ENCODE data around the gene P4HA2. TPM values are rescaled to one million over a fixed set of nuclear protein-coding genes. Genes with fewer than 3 reads are reported as not detected.

P4HA2 gene
- 64.2 and 71.1 TPM in 2 replicates for total RNA-seq (2014; rRNA removed; shearing (Covaris generic); ENCODE audit: low replicate concordance)

DNA sequence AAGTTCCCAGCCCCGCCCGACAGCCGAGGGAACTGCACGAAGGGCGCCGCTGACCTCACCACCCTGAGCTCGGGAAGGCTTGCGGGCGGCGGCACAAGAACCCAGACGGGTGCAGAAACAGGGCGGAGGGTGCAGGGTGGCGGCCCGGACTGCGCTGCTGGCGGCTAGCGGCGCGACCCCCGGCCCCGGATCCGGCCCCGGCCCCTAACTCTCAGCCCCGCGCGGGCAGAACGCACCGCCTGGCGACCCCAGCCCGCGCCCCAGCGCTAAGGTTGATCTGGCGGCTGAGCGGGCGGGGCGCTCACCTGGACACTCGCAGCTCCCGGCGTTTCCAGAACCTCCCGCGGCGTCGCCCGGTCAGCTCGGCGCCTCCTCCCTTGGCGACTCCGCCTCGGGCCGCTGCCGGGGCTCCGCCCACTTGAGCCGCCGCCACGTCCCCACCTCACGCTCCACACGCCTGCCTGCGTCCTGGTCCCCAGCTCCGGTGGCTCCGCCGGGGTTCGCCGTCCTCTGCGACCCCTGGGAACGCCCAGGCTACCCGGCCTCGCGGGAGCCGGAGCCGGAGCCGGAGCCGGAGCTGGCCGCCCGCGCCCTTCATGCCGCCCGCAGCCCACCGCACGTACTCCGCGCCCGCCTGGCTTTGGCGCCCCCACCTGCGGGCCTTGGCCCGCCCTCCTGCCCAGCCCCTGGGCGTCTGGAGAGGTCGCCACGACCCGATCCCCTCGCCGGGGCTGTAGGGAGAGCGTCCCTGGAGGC, at the start of gene P4HA2:
TSS of gene P4HA2 (minus strand) at position 369 of the 756 bp plus-strand sequence. CDS start 9,227 bp downstream, outside the sequence.
- in situ Hi-C loops (cut with HindIII; ENCODE audit: low pct_unique_long_range_greater_than_20kb, low sequenced_read_pairs), result no loop called here
- peak; percentile 82 for DNase-seq (ENCODE audit: low read depth)

DNA sequence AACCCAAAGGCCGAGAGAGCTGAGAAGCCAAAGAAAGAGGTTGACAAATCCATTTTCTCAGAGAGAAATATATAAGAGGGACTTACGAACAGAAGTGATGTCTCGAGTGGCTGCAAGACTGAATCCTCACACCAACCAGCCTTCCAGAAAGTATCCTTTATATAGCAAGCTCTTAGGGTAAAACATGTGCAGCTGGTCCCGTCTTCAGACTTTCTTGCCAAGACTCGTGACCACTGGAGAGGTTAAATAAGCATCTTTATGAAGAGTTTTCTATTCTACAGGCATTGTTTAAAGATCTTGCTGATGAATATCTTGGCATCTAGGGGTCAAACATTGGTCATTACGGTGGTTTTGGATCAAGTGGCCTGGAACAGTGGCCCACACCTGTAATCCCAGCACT, 49.6 kb upstream of the P4HA2 start:
- DNase-seq (ENCODE audit: low read depth), result no peak
- in situ Hi-C loops (cut with HindIII; ENCODE audit: low pct_unique_long_range_greater_than_20kb, low sequenced_read_pairs), result loop anchor here (10.0 kb wide), 1 partner anchor 58 kb away; no protein-coding TSS in a partner anchor

DNA sequence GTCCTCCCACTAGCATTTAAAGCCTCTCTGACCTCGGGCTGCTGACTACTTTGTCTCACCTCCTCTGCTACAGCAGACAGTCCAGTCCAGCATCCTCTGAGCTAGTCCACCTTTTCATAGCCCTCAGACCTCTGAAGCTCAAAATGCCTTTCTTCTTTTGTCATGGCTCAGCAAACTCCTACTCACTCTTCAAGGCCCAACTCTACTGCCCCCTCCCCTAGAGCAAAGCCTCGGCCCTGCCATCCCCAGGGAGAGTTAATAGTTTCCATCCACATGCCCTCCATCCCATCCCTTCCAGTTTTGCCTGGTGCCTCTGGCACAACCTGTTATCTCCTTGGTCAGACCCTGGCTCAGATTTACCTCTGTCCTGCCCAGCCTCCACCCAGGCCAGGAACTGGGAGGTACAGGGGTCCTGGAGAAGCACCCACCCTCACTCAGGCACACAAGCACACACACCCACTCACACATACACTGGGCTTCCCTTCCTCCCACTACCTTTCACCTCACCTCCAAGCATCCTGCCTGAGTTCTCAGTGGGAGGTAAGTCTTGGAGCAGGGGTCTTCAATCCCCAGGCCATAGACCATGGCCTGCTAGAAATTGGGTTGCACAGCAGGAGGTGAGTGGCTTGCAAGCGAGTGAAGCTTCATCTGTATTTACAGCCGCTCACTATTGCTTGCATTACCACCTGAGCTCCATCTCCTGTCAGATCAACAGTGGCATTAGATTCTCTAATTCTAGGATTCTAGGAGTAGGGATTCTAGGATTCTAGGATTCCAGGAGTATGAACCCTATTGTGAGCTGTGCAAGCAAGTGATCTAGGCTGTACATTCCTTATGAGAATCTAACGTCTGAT, 47.9 kb upstream of the P4HA2 start:
- in situ Hi-C loops (cut with HindIII; ENCODE audit: low pct_unique_long_range_greater_than_20kb, low sequenced_read_pairs), result loop anchor here (10.0 kb wide), 1 partner anchor 59 kb away; no protein-coding TSS in a partner anchor
- DNase-seq (ENCODE audit: low read depth), result no peak

DNA sequence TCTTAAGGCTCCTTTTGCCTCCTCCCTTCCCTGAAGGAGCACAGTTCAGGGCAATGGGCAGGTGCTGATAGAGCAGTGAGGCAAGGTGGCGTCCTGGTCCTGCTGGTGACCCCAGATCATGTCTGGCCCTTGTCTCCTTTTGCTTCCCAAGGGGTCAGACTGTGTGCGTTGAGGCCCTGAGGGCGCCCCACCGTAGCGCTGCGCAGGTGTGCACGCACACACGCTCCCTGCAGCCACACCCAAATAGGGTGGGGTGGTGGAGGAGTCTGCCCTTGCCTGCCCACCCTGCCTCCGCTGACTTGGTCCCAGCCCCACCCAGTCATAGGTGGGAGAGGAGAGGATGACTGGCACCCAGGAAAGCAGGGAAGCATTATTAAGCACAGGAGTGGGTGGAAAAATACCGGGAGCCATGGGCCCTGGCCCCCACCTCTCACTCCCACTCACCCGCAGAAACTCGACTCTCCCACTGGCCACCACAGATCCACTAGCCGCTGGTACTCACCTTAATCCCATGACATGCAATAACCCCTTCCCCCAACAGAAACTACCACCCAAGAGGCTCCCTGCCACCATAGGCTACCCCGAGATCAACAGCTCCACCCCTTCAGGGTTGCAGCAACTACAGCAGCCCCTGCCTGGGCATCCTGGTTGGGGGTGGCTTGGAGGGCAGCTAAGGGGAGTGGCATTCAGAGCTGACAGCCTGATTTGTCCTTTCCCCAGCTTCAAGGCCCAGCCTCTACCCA, 46.6 kb upstream of the P4HA2 start:
- DNase-seq (ENCODE audit: low read depth), result no peak
- in situ Hi-C loops (cut with HindIII; ENCODE audit: low pct_unique_long_range_greater_than_20kb, low sequenced_read_pairs), result loop anchor here (10.0 kb wide), 1 partner anchor 61 kb away; no protein-coding TSS in a partner anchor

DNA sequence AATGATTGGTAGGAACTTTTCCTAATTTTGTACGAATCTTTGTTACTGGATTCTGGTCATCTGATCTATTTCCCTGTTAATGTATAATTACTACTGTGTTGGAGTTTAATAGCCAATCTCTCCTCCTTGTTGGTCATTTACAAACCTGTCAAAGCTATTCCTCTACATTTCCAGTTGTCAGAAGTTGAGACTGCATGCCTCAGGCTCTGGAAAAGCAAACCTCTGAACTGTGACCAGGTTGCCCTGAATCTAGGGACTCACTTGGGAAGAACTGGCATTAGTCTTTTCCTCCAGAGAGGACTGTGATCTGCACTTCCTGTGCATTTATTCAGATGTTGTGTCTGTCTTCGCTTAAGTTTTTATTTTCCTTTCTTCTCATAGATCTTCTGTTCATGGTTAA, 46.0 kb upstream of the P4HA2 start:
- in situ Hi-C loops (cut with HindIII; ENCODE audit: low pct_unique_long_range_greater_than_20kb, low sequenced_read_pairs), result loop anchor here (10.0 kb wide), 1 partner anchor 61 kb away; no protein-coding TSS in a partner anchor
- DNase-seq (ENCODE audit: low read depth), result peak; percentile 42

DNA sequence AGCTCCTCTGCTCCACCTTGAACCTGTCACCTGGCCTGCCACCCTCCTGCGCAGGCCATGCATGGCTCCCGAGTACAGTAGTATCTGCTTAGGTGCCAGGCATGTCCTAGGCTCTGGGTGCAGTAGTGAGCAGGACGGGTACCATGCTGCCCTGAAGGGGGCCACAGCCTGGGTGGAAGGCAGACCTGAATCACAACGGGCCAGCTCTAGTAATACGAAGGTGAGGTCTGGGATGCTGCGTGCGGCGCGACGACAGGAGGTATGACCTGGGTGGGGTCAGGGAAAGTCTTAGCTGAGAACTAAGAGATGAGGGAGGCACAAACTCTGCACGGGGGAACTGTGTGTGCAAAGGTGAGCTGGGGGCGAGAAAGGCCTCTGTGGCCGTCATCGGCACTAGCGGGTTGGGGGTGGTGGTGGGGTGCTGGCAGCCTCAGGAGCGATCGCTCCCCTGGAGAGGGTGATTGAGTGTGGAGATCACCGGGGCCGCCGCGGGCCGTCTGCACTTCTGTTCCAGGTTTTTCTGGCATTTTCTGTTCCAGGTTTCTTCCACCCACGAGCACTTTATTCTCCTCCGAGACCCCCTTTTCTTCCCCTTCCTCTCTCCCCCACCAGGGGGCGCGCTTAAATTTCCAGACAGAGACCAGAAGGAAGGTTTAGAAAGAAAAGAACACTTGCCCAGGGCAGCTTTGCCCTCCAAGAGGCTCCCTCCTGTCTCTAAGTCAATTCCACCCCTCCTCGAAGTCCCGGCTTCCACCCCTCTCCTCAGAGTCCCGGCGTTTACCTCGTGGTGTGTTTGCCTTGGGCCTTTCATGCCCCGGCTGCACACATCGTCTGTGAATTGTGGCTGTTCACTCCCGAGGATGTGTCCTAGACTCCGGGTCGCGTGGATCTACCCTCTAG, 44.9 kb upstream of the P4HA2 start:
- in situ Hi-C loops (cut with HindIII; ENCODE audit: low pct_unique_long_range_greater_than_20kb, low sequenced_read_pairs), result loop anchor here (10.0 kb wide), 1 partner anchor 62 kb away; no protein-coding TSS in a partner anchor
- peak; percentile 52 for DNase-seq (ENCODE audit: low read depth)

DNA sequence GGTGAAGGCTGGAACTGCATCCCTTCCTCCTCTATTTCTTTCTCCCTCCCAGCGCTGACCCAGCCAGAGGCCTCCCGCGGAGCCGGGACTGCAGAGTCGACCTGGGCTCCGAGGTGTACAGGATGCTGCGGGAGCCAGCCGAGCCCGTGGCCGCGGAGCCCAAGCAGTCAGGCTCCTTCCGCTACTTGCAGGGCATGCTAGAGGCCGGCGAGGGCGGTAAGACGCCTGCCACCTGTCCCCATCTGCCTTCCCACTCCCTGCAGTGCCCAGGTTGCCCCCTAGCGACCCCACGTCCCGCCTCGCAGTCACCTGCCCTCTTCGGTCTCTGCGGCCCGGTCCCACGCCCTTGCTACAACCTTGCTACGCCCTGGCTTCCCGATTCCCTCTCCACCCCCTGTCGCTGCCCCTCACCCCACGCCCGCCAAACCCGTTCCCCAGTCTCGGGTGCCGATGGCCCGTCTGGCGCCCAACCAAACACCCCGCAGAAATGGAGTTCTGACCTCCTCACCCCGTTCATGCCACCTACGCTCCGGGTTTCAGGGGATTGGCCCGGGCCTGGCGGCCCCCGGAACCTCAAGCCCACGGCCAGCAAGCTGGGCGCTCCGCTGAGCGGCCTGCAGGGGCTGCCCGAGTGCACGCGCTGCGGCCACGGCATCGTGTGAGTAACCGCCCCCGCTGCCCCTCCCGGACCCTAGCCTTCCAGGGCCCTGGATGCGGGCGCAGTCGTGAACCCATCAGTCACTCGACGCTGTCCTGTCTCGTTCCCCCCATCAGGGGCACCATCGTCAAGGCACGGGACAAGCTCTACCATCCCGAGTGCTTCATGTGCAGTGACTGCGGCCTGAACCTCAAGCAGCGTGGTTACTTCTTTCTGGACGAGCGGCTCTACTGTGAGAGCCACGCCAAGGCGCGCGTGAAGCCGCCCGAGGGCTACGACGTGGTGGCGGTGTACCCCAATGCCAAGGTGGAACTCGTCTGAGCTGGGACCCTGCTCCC, 43.9 kb upstream of the P4HA2 start:
- in situ Hi-C loops (cut with HindIII; ENCODE audit: low pct_unique_long_range_greater_than_20kb, low sequenced_read_pairs), result loop anchor here (10.0 kb wide), 1 partner anchor 63 kb away; no protein-coding TSS in a partner anchor
- DNase-seq (ENCODE audit: low read depth), result no peak

DNA sequence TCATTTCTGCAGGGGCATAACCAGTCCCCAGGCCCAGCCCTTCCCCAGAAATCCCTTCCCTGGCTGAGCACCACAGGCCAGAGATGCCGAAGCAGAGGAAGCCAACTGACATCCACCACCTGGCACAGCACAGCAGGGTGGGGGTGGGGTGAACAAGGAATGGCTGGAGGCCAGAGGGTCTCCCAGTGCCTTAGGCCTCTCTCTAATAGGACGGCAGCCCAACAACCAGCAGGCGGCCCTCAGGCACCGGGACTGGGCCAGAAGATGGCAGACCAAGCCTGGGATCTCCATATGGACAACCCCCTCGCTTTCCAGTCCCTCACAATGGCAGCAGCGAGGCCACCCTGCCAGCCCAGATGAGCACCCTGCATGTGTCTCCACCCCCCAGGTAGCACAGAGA, 43.1 kb upstream of the P4HA2 start:
- in situ Hi-C loops (cut with HindIII; ENCODE audit: low pct_unique_long_range_greater_than_20kb, low sequenced_read_pairs), result loop anchor here (10.0 kb wide), 1 partner anchor 64 kb away; no protein-coding TSS in a partner anchor
- DNase-seq (ENCODE audit: low read depth), result no peak

DNA sequence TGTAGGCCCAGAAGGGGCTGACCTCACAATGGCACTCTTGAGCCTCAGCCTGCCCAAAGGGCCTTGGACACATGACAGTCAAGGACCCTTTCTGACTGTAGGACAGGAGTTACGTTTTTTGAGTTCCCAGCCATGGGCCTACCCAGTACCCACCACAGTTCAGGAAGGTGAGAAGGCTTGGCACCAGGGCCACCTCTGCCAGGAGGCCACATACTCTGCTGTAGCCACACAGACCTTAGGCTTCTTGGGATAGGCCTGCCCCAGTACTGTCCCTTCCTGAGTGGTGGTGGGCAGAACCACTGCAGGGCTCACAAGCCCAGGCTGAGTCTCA, 42.6 kb upstream of the P4HA2 start:
- in situ Hi-C loops (cut with HindIII; ENCODE audit: low pct_unique_long_range_greater_than_20kb, low sequenced_read_pairs), result loop anchor here (10.0 kb wide), 1 partner anchor 65 kb away; no protein-coding TSS in a partner anchor
- no peak for DNase-seq (ENCODE audit: low read depth)

DNA sequence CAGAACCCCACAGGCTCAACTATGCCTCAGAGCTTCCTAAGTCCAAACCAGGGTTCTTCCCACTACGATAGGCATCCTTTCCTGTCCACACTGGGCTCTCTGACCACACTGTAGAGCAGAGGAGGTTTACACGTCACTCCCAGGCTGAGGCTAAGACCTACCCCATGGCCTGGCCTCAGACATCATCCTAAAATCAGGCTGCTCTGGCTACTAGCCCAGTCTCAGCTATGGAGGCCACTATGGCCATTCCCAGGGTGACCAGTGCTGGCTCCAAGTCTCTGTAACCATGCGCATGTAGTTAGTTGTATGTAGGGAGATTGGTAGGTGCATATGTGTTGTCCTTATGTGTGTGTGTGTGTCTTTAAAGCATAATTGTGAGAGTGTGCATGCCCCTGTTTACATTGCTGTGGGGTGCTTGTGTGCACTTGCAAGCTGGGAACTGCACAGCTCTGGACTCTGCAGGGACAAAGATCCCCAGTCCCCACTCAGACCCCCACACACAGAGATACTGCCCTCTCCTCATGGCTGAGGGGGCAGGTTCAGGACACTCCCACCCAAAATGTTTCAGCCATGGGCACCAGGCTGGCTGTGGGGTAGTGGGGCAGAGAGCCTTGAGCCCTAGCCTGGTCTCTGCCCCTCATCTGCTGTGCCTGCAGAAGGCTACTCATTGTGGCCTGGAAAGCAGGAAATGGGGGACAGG, 42.1 kb upstream of the P4HA2 start:
- DNase-seq (ENCODE audit: low read depth), result no peak
- in situ Hi-C loops (cut with HindIII; ENCODE audit: low pct_unique_long_range_greater_than_20kb, low sequenced_read_pairs), result loop anchor here (10.0 kb wide), 1 partner anchor 65 kb away; no protein-coding TSS in a partner anchor

DNA sequence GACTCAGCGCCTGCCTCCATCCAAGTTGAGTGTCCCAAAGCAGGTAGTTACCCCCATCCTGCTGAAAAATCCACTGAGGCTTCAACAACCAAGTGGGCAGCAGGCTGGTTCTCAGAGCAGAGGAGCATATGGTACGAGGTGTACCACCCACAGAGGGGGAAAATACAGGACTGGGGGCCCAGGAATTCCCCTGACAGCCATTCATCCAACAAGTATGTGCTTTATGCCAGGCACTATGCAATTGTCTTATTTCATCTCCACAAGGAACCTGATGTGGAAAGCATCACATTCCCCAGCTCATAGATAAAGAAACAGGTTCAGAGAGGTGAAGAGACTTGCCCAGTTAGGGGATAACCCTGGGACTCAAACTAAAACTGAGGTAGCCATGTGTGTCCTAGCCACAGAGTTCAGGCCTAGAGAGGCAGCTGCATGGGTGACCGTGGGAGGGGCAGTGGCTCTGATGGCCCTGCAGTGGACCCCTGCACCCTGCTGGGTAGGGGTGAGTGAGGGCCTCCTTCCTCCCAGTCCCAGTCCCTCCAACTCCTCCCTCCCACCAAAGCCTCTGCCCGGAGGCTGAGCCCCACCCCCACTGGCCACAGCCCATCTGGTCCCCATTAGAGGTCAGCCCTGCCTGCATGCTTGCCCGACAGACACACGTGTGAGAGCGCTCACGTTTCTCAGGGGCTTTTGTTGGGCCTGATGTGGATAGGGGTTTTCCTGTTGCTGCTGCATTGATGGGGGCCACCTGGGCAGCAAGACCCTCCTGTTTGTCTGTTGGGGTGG, 41.3 kb upstream of the P4HA2 start:
- in situ Hi-C loops (cut with HindIII; ENCODE audit: low pct_unique_long_range_greater_than_20kb, low sequenced_read_pairs), result no loop called here
- peak; percentile 53 for DNase-seq (ENCODE audit: low read depth)

DNA sequence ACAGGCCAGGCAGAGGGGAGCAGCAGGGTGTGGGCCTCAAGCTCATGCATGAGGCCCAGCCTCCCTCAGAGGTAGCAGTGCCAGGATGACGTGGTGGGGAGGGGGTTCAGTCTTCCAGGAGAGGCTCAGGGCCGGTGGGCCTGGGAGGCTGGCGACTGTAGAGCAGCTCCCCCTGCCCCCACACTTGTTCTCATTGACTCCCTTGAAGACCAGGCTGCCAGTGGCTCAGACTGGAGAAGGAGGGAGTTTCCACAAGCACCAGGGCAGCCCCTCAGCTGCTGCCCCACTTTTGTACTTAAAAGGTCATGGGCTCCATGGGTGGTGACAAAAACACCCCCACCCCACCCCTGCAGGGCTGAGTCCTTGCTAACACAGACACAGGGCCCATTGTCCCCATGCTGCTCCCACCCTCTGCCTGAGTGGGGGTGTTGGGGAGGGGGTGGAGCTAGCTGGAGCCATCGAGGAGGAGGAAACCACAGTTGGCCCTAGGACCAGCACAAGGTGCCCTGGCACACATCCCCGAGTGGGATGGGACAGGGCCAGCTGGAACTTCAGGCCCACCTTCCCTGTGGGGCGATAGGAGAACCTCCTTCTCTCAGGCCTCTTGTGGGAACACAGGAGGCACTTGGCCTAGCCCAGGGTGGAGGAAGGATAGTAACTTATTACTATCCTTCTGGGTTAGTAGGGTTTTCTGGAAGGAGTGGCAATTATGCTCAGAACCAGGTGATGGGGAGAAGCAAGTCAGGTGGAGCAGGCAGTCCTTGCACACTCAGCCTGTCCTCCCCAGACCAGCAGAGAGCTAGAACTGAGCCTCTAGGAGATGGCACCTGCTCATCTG, 40.5 kb upstream of the P4HA2 start:
- no peak for DNase-seq (ENCODE audit: low read depth)
- in situ Hi-C loops (cut with HindIII; ENCODE audit: low pct_unique_long_range_greater_than_20kb, low sequenced_read_pairs), result no loop called here

DNA sequence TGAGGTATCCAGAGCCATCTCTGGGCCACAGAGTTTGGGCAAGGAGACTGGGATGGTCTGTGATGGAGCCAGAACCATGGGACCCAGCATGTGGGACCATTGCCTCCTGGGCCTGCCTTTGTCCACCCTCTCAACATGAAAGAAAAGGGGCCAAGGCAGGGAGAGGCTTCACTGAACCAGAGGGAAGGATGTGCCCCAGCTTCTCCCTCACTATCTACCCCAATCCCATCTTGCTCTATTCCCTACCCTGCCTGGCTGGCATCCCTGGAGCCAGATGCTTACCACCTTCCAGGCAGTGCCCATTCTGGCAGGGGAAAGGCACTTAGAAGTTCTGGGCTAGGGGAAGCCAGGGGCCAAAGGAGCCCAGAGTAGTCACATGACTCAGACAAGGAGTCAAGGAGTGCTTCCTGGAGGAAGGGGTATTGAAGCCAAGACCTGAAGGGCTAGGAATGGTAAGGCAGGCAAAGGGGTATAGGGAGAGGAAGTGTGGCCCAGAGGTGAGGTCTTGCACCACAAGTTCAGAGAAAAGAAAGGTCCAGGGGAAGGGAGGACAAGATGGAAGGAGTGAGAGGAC, 39.6 kb upstream of the P4HA2 start:
- DNase-seq (ENCODE audit: low read depth), result no peak
- in situ Hi-C loops (cut with HindIII; ENCODE audit: low pct_unique_long_range_greater_than_20kb, low sequenced_read_pairs), result no loop called here

DNA sequence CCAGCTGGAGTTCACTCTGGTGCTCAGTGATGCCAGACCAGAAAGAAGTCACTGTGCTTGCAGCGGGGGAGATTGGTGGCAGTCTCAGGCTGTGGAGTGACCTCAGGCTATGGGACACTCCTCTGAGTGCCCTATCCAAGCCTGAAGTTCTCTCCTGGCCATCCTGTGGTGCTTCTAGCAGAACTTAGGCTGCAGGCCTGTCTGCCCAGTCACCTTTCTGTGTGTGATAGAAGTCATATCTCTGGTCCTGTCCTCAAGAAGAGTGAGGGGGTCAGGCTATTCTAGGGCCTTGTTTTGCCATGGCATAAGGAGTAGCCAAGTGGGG, 39.1 kb upstream of the P4HA2 start:
- in situ Hi-C loops (cut with HindIII; ENCODE audit: low pct_unique_long_range_greater_than_20kb, low sequenced_read_pairs), result no loop called here
- no peak for DNase-seq (ENCODE audit: low read depth)
